Measurements from ENCODE around the gene TOX2. TPM values are rescaled to one million over a fixed set of nuclear protein-coding genes. Genes with fewer than 3 reads are reported as not detected.

TOX2 gene
- total RNA-seq, 1 donor from 2014 or later: 2.8 TPM

DNA sequence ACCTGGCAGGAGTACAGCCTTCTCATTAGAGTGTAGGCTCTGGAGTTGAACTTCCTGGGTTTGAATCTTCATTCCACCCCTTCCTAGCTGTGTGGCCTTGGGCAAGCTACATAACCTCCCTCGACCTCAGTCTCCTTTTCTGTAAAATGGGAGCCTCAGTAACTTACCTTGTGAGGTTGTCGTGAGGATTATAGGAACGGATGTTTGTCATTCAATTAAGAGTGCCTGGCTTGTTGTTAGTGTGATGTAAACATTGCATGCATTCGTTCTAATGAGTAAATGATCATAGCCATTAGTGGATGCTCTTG, 45.2 kb downstream of the TOX2 start:
- H3K27ac Mint-ChIP-seq: no peak overlapping the region
- H3K4me3 Mint-ChIP-seq (ENCODE audit: low read depth): no peak overlapping the region
- H3K9me3 Mint-ChIP-seq (ENCODE audit: low read depth): peaks cover 5% of the 10 kb centered on the region
- peaks cover 11% of the 10 kb centered on the region for H3K4me1 Mint-ChIP-seq (ENCODE audit: low read depth)
- no peak for TF ChIP-seq CTCF (IDR thresholded peaks at IDR 0.05; ENCODE audit: unreplicated experiment)
- peaks cover 2% of the 10 kb centered on the region for H3K36me3 Mint-ChIP-seq (ENCODE audit: insufficient read depth)
- H3K27me3 Mint-ChIP-seq: no peaks in the 10 kb centered on the region
- DNase-seq (ENCODE audit: low spot score, unreplicated experiment): no peak

GRCh38 chr20:43960231-43960630, 45.6 kb downstream of the TOX2 start:
- no peak for DNase-seq (ENCODE audit: low spot score, unreplicated experiment)
- no peak for TF ChIP-seq CTCF (IDR thresholded peaks at IDR 0.05; ENCODE audit: unreplicated experiment)

GRCh38 chr20:43961116-43961515, 46.5 kb downstream of the TOX2 start:
- DNase-seq (ENCODE audit: low spot score, unreplicated experiment): no peak
- peaks cover 11% of the 10 kb centered on the region for H3K4me1 Mint-ChIP-seq (ENCODE audit: low read depth)
- no peak overlapping the region for H3K4me3 Mint-ChIP-seq (ENCODE audit: low read depth)
- peaks cover 2% of the 10 kb centered on the region for H3K36me3 Mint-ChIP-seq (ENCODE audit: insufficient read depth)
- H3K9me3 Mint-ChIP-seq (ENCODE audit: low read depth): peaks cover 5% of the 10 kb centered on the region
- no peaks in the 10 kb centered on the region for H3K27me3 Mint-ChIP-seq
- no peak for TF ChIP-seq CTCF (IDR thresholded peaks at IDR 0.05; ENCODE audit: unreplicated experiment)
- H3K27ac Mint-ChIP-seq: no peak overlapping the region

More at GRCh38 chr20:43960231-43960630, 45.6 kb downstream of the TOX2 start:
- H3K27me3 Mint-ChIP-seq: no peaks in the 10 kb centered on the region
- H3K36me3 Mint-ChIP-seq (ENCODE audit: insufficient read depth): peaks cover 2% of the 10 kb centered on the region
- H3K4me3 Mint-ChIP-seq (ENCODE audit: low read depth): no peak overlapping the region
- H3K27ac Mint-ChIP-seq: no peak overlapping the region
- peaks cover 5% of the 10 kb centered on the region for H3K9me3 Mint-ChIP-seq (ENCODE audit: low read depth)
- H3K4me1 Mint-ChIP-seq (ENCODE audit: low read depth): peaks cover 11% of the 10 kb centered on the region

GRCh38 chr20:43961541-43962471, 47.2 kb downstream of the TOX2 start:
- peaks cover 5% of the 10 kb centered on the region for H3K9me3 Mint-ChIP-seq (ENCODE audit: low read depth)
- no peak for TF ChIP-seq CTCF (IDR thresholded peaks at IDR 0.05; ENCODE audit: unreplicated experiment)
- H3K4me1 Mint-ChIP-seq (ENCODE audit: low read depth): peaks cover 11% of the 10 kb centered on the region
- peaks cover 2% of the 10 kb centered on the region for H3K36me3 Mint-ChIP-seq (ENCODE audit: insufficient read depth)
- no peak overlapping the region for H3K4me3 Mint-ChIP-seq (ENCODE audit: low read depth)
- no peak for DNase-seq (ENCODE audit: low spot score, unreplicated experiment)
- H3K27ac Mint-ChIP-seq: no peak overlapping the region
- no peaks in the 10 kb centered on the region for H3K27me3 Mint-ChIP-seq

GRCh38 chr20:43962530-43962929, 47.9 kb downstream of the TOX2 start:
- no peak overlapping the region for H3K4me3 Mint-ChIP-seq (ENCODE audit: low read depth)
- H3K9me3 Mint-ChIP-seq (ENCODE audit: low read depth): peaks cover 1% of the 10 kb centered on the region
- no peaks in the 10 kb centered on the region for H3K27me3 Mint-ChIP-seq

More at GRCh38 chr20:43962530-43962929, 47.9 kb downstream of the TOX2 start:
- H3K4me1 Mint-ChIP-seq (ENCODE audit: low read depth): peaks cover 8% of the 10 kb centered on the region
- H3K27ac Mint-ChIP-seq: no peak overlapping the region
- H3K36me3 Mint-ChIP-seq (ENCODE audit: insufficient read depth): no peaks in the 10 kb centered on the region
- TF ChIP-seq CTCF (IDR thresholded peaks at IDR 0.05; ENCODE audit: unreplicated experiment): no peak
- no peak for DNase-seq (ENCODE audit: low spot score, unreplicated experiment)

Measured in progenitor cell of endocrine pancreas (in vitro differentiated cells).